Measurements from ENCODE around the gene SAMD5. TPM values are rescaled to one million over a fixed set of nuclear protein-coding genes. Genes with fewer than 3 reads are reported as not detected.

The SAMD5 gene
- polyA plus RNA-seq (ENCODE audit: insufficient read length in 4 of 4) = 10 to 100 TPM in 3 of 4 donors, 1 to 10 TPM in 1; 2.7 to 16.5 (median 15.0) TPM

- peak in 1 of 4 donors; percentile 49 for DNase-seq (ENCODE audit: low read depth in 4 of 4, low spot score in 3 of 4)
Observed at GRCh38 chr6:147508042-147508865, at the start of gene SAMD5. Gene SAMD5, plus strand, starts transcription at chr6:147508690. Its CDS starts 239 bp downstream, at chr6:147508929.

GRCh38 chr6:147459780-147460179, 48.7 kb upstream of the SAMD5 start:
- DNase-seq (ENCODE audit: low read depth in 4 of 4, low spot score in 3 of 4) = no peak

GRCh38 chr6:147463651-147464050, 44.8 kb upstream of the SAMD5 start:
- no peak for DNase-seq (ENCODE audit: low read depth in 4 of 4, low spot score in 3 of 4)

GRCh38 chr6:147467428-147467827, 41.1 kb upstream of the SAMD5 start:
- no peak for DNase-seq (ENCODE audit: low read depth in 4 of 4, low spot score in 3 of 4)

GRCh38 chr6:147467886-147468285, 40.6 kb upstream of the SAMD5 start:
- DNase-seq (ENCODE audit: low read depth in 4 of 4, low spot score in 3 of 4) = no peak

GRCh38 chr6:147468634-147469033, 39.9 kb upstream of the SAMD5 start:
- no peak for DNase-seq (ENCODE audit: low read depth in 4 of 4, low spot score in 3 of 4)

- DNase-seq (ENCODE audit: low read depth in 4 of 4, low spot score in 3 of 4) = no peak
Observed at GRCh38 chr6:147479857-147480256, 28.6 kb upstream of the SAMD5 start.

- no peak for DNase-seq (ENCODE audit: low read depth in 4 of 4, low spot score in 3 of 4)
Observed at GRCh38 chr6:147486683-147487082, 21.8 kb upstream of the SAMD5 start.

- DNase-seq (ENCODE audit: low read depth in 4 of 4, low spot score in 3 of 4) = no peak
Observed at GRCh38 chr6:147497472-147497871, 11.0 kb upstream of the SAMD5 start.

GRCh38 chr6:147503587-147503986, 4.9 kb upstream of the SAMD5 start:
- DNase-seq (ENCODE audit: low read depth in 4 of 4, low spot score in 3 of 4) = no peak

GRCh38 chr6:147504848-147505247, 3.6 kb upstream of the SAMD5 start:
- DNase-seq (ENCODE audit: low read depth in 4 of 4, low spot score in 3 of 4) = no peak

- DNase-seq (ENCODE audit: low read depth in 4 of 4, low spot score in 3 of 4) = peak in 1 of 4 donors; percentile 40
Observed at GRCh38 chr6:147506704-147507114, 1.8 kb upstream of the SAMD5 start.

- peak in 1 of 4 donors; percentile 7 for DNase-seq (ENCODE audit: low read depth in 4 of 4, low spot score in 3 of 4)
Observed at GRCh38 chr6:147507162-147508041, 1.1 kb upstream of the SAMD5 start.

- no peak for DNase-seq (ENCODE audit: low read depth in 4 of 4, low spot score in 3 of 4)
Observed at GRCh38 chr6:147508866-147509608, 547 bp downstream of the SAMD5 start.

GRCh38 chr6:147509891-147510290, 1.4 kb downstream of the SAMD5 start:
- DNase-seq (ENCODE audit: low read depth in 4 of 4, low spot score in 3 of 4) = peak in 1 of 4 donors; percentile 12

GRCh38 chr6:147510929-147511590, 2.6 kb downstream of the SAMD5 start:
- no peak for DNase-seq (ENCODE audit: low read depth in 4 of 4, low spot score in 3 of 4)

- DNase-seq (ENCODE audit: low read depth in 4 of 4, low spot score in 3 of 4) = no peak
Observed at GRCh38 chr6:147514831-147515230, 6.3 kb downstream of the SAMD5 start.

GRCh38 chr6:147515327-147515726, 6.8 kb downstream of the SAMD5 start:
- no peak for DNase-seq (ENCODE audit: low read depth in 4 of 4, low spot score in 3 of 4)

GRCh38 chr6:147522597-147522996, 14.1 kb downstream of the SAMD5 start:
- no peak for DNase-seq (ENCODE audit: low read depth in 4 of 4, low spot score in 3 of 4)

- no peak for DNase-seq (ENCODE audit: low read depth in 4 of 4, low spot score in 3 of 4)
Observed at GRCh38 chr6:147525519-147526209, 17.2 kb downstream of the SAMD5 start.

Measured in left renal pelvis (tissue), 4 donors.